Activated CD4-positive, alpha-beta T cell treated with anti-CD3 and anti-CD28 coated beads, Interleukin-2, Interleukin-6, amounts not matched to agents 100 ng/mL and 50 ng/mL, durations not matched to agents 16 hours and 8 hours (primary cell): ENCODE measurements around the gene GOSR1.
"Not testable (repeated sequence)": the region's sequence is repeated elsewhere in the genome, so short reads cannot be mapped to it uniquely, and the experiment has no call there.

ENCODE experiments used
- DNase-seq: peaks from one replicate; pipeline ENCODE4 v3.0.0-alpha.2; 2020

The GOSR1 gene

DNA sequence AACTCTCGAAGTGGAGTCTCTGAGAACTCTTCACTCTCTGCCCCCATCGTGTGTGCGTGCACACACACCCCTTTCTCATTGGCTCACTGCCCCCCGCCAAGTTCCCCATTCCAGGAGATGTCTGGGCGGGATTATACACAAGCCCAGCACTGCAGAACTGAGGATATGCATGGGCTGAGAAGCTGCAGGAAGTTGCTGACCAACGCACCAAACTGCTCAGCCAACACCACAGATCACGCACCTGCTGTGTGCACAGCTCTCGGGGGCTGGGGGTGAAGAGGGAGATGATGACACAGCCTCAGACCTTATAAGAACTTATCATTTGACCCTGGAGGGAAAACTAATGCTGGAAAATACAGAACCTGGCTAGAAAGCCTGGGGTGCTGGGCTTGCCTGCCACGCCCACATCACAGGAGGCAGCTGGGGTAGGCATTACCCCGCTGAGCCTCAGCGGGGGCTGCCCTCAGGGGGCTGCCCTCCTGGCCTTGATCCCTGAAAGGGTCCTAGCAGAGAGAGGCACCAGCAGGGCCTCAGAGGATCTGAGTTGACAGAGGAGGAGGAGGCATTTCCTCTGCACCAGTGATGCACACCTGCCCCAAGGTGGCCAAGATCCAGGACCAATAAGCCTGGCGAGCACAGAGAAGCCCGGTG lies 87.3 kb downstream of the GOSR1 start:
- not testable (repeated sequence) for DNase-seq

- no peak for DNase-seq
Measured at GRCh38 chr17:30565073-30565935, 88.1 kb downstream of the GOSR1 start.

DNA sequence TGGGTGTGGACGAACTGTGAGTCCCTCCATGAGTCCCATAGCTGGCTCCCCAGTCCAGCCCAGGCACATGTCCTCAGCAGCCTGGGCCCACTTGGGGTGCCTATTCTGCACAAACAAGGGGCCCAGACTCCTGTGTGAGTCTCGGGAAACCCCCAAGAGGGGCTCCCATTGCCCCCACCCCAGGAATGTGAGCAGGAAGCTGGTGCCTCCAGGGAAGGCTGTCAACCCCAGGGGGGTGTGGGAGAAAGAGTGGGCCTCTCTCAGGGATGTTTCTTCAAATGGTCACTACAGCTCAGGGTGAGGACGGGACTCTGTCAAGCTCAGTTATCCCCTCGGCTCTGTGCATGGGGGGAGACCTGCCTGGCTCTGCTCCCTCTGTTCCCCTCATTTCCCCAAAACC lies 88.9 kb downstream of the GOSR1 start:
- not testable (repeated sequence) for DNase-seq

DNA sequence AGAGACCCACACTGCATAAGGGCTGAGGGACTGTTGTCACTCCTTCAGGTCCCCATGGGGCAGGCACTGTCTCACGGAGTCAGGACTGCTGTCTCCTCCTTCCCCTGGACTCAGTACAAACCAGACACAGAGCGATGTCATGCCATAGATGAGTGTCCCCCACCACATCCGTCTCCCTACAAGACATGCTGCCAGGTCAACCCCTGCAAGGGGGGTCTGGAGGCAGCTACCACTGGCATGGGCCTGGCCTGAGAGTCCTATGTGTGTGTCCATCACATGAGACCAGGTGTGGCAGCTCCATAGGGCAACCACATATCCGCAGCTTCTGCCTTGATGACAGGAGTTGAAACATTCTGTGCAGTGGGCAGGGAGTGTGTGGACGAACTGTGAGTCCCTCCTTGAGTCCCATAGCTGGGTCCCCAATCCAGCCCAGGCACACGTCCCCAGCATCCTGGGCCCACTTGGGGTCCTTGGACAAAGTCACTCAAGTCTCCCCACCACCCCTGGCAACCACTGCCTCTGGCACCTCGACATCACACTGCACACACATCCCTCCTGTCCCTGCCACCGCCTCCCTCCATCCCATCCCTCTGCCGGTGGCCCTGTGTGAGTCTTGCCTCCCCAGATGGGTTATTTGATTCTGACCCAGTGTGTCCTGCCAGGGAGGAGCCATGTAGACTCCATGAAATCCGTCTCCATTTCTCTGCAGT lies 89.5 kb downstream of the GOSR1 start:
- DNase-seq, result not testable (repeated sequence)

DNA sequence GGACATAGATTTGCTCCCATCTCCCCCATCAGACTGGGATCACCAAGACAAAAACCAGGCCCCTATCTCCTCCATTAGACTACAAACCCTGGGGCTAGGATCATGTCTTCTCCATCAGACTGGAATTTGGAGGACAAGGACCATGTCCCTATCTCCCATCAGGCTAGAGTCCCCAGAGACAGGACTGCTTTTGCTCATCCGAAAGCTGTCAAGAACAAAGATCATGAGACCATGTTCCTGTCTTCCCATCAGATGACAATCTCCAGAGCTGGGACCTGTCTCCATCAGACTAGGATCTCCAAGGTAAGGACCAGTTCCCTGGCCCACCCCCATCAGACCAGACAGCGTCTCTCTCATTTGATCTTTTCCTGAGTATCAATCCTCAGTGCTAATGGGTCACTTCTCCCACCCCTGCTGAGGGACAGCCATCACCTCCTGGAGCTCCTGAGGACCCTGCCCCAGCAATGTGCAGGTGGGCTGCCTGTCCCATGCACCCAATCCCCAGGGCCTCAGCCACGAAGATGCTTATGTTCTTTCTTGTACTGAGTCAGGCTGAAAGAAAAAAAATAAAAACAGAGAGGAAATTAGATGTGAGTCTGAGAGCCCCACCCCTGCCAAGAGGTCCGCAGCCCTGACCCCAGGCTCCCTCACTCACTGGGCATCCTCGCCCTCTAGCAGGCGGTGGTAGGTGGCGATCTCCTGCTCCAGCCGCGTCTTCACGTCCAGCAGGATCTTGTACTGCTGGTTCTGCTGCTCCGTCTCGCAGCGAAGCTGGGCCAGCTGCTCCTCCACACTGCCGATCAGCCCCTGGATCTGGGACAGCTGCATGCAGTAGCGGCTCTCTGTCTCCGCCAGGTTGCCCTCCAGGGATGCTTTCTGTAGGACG lies 90.3 kb downstream of the GOSR1 start:
- no peak for DNase-seq

DNA sequence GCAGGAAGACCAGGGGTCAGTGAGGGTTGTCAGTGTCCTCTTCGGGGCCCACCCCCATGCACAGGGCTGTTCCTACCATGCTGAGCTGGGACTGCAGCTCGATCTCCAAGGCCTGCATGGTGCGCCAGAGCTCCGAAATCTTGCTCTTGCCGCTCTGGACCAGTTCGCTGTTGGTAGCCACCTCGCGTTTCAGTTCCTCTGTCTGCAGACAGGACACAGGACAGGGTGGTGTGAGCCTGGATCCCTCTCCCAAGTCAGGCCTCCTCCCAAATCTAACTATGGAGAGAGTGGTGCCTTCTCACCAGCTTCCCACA lies 90.9 kb downstream of the GOSR1 start:
- no peak for DNase-seq

DNA sequence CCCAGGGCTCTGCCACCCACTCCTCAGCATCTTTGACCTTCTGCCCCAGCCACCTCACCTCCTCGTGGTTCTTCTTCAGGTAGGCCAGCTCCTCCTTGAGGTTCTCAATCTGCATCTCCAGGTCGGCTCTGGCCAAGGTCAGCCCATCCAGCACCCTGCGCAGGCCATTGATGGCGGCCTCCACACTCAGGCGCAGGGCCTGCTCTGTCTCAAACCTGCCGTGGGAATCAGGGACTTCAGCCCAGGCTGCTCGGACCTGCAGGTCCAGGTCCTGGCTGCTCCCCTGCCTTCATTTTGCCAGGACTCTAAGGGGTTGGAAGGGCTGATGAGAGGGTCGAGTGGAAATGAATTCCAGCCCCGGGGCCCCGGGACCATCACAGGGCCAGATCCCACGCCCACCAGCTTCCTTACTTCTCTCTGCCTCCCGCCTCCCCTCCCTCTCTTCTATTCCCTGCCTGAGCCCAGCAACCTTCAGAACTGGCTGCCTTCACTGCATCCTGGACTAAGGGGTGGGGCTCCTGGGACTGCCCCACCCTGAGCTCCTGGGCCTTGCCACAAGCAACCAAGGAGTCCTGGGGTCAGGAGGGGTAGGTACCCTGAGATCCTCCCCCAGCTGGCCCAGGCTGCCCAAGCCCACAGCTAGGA lies 92.4 kb downstream of the GOSR1 start:
- DNase-seq, result not testable (repeated sequence)

DNA sequence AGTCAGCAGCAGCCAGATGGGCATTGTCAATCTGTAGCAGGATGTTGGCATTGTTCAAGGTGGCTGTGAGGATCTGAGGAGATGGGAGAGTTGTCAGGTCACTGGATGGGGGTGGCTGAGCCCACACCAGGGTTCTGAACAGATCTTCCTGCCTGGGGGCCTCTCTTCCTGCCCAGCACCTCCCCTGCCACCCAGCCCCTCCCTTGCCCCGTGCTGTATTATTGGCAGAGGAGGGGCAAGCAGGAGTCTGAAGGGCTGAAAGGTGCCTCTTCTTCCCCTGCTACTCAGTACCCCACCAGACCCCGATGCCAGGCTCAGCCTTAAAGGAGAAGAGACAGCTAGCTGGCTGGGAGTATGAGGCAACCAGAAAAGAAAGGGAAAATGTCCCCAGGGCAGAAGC lies 93.0 kb downstream of the GOSR1 start:
- DNase-seq, result no peak

DNA sequence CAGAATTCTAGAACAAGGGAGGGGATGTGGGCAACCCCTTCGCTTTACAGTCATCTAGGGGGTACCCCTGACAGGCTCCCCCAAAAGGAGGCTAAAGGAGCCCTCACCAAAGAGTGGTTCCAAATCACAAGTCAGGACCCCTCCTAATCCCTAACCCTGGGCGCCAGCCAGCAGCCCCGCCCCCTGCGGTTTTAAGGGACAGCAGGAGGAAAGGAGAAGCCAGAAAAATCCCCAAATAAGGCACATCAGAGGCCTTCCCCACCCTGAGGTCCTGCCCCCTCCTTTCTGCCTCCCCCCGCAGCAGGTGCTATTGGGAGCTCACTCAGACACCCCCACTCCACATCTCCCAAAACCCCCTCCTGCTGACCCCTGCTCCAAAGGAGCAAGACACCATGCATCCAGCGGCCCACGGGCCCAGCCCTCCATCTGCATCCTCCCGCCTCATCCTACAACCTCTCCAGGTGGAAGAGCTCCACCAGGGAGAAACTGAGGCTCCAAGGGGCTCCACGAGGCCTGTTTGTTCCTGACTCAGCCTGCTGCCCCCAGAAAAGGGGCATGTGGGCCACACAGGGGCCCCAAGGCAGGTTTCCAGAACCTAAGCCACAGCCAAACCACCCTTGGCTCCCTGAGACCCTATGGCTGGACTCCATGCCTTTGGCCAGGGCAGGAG lies 93.5 kb downstream of the GOSR1 start:
- DNase-seq, result no peak

- DNase-seq, result not testable (repeated sequence)
Measured at GRCh38 chr17:30571404-30571803, 94.2 kb downstream of the GOSR1 start.

GRCh38 chr17:30571921-30572320 lies 94.7 kb downstream of the GOSR1 start:
- no peak for DNase-seq

- not testable (repeated sequence) for DNase-seq
Measured at GRCh38 chr17:30572651-30573554, 95.7 kb downstream of the GOSR1 start.

GRCh38 chr17:30573603-30574175 lies 96.5 kb downstream of the GOSR1 start:
- DNase-seq, result no peak

- not testable (repeated sequence) for DNase-seq
Measured at GRCh38 chr17:30574309-30574708, 97.1 kb downstream of the GOSR1 start.

- DNase-seq, result not testable (repeated sequence)
Measured at GRCh38 chr17:30574806-30575205, 97.6 kb downstream of the GOSR1 start.

DNA sequence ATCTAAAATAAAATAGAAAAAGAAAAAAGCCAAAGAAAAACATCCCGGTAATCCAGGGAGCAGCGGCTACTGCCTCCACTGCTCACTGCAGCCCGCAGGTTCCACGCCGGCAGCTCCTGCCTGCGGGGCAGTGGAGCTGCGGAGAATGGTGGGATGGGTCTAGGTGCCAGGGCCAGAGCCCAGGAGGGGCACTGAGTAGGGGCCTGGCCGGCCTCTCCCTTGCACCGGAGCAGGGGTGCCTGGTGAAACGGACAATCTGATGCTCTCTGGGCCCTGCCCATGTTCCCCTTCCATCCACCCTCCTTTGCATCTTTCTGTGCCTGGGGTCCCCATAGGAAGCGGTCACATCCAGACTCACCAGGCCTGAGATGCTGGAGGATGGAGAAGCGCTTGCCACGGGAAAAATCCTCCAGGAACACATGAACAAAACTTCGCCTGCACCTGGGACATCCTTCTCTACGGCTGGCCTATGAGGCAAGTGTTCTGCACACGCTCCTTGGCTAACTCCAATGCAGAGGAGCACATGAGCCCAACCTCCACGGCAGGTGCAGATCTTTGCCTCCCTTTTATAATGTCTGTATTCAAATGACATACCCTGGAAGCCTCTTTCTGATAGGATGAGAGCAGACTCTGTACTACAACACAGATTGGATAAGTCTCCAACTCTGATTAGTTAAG lies 98.6 kb downstream of the GOSR1 start:
- not testable (repeated sequence) for DNase-seq

DNA sequence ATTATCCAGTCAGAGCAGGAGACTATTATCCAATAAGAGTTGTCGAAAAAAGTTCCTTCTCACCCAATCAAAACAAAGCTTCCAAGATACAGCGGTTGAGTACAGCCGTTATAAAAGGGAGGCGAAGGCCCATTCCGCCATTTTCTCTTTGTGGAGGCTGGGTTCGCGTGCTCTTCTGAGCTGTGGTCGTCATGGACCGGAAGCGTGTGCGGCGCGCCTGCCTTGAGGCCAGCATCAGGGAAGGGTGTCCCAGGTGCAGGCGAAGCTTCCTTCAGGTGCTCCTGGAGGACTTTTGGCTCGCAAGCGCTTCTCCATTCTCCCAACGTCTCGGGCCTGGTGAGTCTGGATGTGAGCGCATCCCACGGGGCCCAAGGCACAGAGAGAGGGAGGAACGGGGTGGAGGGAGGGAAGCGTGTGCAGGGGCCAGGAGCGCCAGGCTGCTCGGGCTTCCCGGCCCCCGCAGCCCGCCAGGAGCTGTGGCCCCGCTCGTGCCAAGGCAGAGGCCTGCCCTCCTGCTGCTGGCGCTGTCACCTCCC lies 99.2 kb downstream of the GOSR1 start:
- DNase-seq, result no peak
